Omental fat pad (tissue), 4 donors: ENCODE results near the gene GARS1. TPM values are rescaled to one million over a fixed set of nuclear protein-coding genes. Genes with fewer than 3 reads are reported as not detected.
A peak's percentile ranks its signal among the peaks of the same experiment; 100 is the strongest.
"Not testable (repeated sequence)": the region's sequence is repeated elsewhere in the genome, so short reads cannot be mapped to it uniquely, and the experiment has no call there.

Experiments
- ATAC-seq: fragments of 150-250 bp; one replicate; pipeline ENCODE4 v1.9.1; 2016; ENCODE audit warnings: mild to moderate bottlenecking, moderate library complexity; ENCODE audit not compliant: low FRiP score
- DNase-seq: peaks from one replicate; pipeline ENCODE4 v3.0.0-alpha.2; 2019; ENCODE audit warnings: low spot score
- total RNA-seq, 4 donors: library from RNA; depleted of rRNA; stranded (reverse); fragments of >200 nt; gene quantifications; one replicate each; pipeline ENCODE4 v1.1.0, GENCODE V29; 2016
- TF ChIP-seq, protein P1 (sequence below), 3 donors: fragments of 450-650 bp; IDR thresholded peaks; one replicate each; pipeline ENCODE4 v1.5.1; 2016 to 2017; ENCODE audit warnings: antibody characterized with exemption in 3 of 3, mild to moderate bottlenecking in 3 of 3, moderate library complexity in 2 of 3

GARS1 gene
- total RNA-seq, 4 donors from 2014 or later, result 66.8 to 136 (median 105) TPM

- DNase-seq, result no peak
- ATAC-seq, result no peak
- TF ChIP-seq, protein P1, sequence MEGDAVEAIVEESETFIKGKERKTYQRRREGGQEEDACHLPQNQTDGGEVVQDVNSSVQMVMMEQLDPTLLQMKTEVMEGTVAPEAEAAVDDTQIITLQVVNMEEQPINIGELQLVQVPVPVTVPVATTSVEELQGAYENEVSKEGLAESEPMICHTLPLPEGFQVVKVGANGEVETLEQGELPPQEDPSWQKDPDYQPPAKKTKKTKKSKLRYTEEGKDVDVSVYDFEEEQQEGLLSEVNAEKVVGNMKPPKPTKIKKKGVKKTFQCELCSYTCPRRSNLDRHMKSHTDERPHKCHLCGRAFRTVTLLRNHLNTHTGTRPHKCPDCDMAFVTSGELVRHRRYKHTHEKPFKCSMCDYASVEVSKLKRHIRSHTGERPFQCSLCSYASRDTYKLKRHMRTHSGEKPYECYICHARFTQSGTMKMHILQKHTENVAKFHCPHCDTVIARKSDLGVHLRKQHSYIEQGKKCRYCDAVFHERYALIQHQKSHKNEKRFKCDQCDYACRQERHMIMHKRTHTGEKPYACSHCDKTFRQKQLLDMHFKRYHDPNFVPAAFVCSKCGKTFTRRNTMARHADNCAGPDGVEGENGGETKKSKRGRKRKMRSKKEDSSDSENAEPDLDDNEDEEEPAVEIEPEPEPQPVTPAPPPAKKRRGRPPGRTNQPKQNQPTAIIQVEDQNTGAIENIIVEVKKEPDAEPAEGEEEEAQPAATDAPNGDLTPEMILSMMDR (IDR thresholded peaks at IDR 0.05), result no peak
Measured at GRCh38 chr7:30562498-30562897, 32.2 kb upstream of the GARS1 start.

- no peak for ATAC-seq
- TF ChIP-seq, protein P1 (IDR thresholded peaks at IDR 0.05), result no peak
- DNase-seq, result no peak
Measured at GRCh38 chr7:30562909-30563308, 31.8 kb upstream of the GARS1 start.

GRCh38 chr7:30563326-30563942 lies 31.2 kb upstream of the GARS1 start:
- TF ChIP-seq, protein P1 (IDR thresholded peaks at IDR 0.05), result no peak
- ATAC-seq, result no peak
- no peak for DNase-seq

- ATAC-seq (peak; percentile 73), DNase-seq (peak; percentile 54)
- TF ChIP-seq, protein P1 (IDR thresholded peaks at IDR 0.05), result peak in 2 of 3 donors; percentile 10 to 62
Measured at GRCh38 chr7:30564243-30564892, 30.3 kb upstream of the GARS1 start.

DNA sequence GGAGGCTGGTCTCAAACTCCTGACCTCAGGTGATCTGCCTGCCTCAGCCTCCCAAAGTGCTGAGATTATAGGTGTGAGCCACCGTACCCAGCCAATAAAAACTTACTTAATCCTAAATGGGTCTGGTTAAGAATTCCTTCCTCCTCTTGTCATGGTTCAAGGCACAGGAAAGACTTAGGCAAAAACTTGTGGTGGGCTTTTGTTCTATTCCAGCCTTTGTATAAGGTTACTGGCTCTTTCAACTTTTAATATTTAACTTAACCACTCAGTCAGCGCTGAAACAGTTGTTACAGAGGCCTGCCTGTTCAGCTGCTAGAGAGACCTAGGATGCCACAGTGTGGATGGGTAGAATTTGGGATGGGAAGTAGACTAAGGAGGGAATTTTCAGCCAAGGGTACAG lies 28.1 kb upstream of the GARS1 start:
- TF ChIP-seq, protein P1 (IDR thresholded peaks at IDR 0.05), result no peak
- DNase-seq, result no peak
- no peak for ATAC-seq

DNA sequence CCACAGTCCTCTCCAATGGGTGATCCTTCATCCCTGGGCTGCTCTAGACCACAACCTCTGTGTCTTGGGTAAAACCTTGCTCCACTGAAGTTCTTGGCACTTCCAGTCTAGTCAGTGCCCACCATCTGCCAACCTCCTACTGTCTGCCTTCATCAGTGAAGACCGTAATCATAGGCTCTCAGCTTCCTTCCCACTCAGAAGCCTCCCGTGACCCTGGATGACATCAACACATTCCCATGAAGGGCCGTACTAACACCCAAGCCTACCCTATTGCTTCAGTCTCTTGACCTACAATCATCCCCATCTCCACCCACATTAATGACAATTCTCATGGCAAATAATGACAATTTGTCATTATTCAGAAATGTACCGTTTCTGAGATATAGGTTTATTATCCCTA lies 27.6 kb upstream of the GARS1 start:
- ATAC-seq, result no peak
- TF ChIP-seq, protein P1 (IDR thresholded peaks at IDR 0.05), result no peak
- no peak for DNase-seq

- not testable (repeated sequence) for DNase-seq, ATAC-seq
Measured at GRCh38 chr7:30570238-30570637, 24.4 kb upstream of the GARS1 start.
